Measurements from ENCODE around the gene ZMIZ1.

DNA sequence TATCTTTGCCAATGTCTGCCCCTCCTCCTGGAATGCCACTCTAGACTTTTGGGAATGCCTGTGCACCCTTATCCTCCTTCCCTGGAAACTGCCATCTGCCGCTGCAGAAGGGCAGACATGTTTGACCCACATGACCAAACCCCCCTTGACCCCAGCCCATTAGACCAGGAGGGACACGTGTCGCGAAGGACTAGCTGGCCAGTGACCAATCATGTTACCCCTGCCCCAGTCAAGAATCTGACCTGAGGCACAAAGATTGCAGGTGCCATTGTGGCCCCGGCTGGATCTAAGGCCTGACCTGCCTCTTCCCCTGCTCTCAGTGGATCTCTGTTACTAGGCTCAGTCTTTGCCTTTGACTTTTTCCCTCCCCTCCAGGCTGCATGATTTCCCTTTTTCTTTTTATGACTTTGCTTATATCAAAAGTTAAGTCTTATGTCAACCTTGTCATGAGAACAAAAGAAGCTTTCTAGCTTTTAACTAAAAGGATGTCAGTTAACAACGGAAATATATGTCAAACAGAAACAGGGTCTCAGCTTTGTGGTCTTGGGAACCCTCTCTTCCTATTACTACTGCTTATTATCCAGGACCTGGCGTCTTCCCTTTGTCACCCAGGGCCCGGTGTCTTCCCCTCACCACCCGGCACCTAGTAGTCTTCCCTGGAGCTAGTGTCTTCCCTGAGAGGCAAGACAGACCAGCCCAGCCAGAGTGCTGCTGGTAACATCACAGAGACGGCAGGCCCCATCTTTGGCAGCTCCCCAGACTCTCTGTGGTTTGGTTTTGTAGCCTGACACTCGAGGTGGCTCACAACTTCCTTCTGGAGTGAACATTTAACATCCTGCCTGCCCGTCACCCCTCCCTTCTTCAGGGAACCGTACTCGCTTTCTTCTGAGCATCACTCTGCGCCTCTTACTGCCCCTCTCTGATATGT lies 254.1 kb downstream of the ZMIZ1 start:
- TF ChIP-seq, protein P1, sequence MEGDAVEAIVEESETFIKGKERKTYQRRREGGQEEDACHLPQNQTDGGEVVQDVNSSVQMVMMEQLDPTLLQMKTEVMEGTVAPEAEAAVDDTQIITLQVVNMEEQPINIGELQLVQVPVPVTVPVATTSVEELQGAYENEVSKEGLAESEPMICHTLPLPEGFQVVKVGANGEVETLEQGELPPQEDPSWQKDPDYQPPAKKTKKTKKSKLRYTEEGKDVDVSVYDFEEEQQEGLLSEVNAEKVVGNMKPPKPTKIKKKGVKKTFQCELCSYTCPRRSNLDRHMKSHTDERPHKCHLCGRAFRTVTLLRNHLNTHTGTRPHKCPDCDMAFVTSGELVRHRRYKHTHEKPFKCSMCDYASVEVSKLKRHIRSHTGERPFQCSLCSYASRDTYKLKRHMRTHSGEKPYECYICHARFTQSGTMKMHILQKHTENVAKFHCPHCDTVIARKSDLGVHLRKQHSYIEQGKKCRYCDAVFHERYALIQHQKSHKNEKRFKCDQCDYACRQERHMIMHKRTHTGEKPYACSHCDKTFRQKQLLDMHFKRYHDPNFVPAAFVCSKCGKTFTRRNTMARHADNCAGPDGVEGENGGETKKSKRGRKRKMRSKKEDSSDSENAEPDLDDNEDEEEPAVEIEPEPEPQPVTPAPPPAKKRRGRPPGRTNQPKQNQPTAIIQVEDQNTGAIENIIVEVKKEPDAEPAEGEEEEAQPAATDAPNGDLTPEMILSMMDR (IDR thresholded peaks at IDR 0.05): no peak
- peak in 1 of 2 donors; percentile 11 for TF ChIP-seq EP300 (IDR thresholded peaks at IDR 0.05)
